T-helper 1 cell treated with Interleukin-12 subunit alpha and Interleukin-12 subunit beta and Interleukin-4 antibody, amounts not matched to agents 30 ng/mL and 1 ng/mL, for 36 hours (primary cell): ENCODE data around the gene RFC5. TPM values are rescaled to one million over a fixed set of nuclear protein-coding genes. Genes with fewer than 3 reads are reported as not detected.
"Not testable (repeated sequence)": the region's sequence is repeated elsewhere in the genome, so short reads cannot be mapped to it uniquely, and the experiment has no call there.

Experiments used
- intact Hi-C: fragments of 100-400 bp; cut with micrococcal nuclease; formaldehyde crosslinking; loops from one replicate; pipeline ENCODE4 v1.15.1; 2024
- total RNA-seq: library from RNA; stranded (reverse); gene quantifications from 2 replicates; pipeline ENCODE4 v1.2.3, GENCODE V29; 2022

The RFC5 gene
- total RNA-seq, 1 donor from 2014 or later, result 39.2 TPM

DNA sequence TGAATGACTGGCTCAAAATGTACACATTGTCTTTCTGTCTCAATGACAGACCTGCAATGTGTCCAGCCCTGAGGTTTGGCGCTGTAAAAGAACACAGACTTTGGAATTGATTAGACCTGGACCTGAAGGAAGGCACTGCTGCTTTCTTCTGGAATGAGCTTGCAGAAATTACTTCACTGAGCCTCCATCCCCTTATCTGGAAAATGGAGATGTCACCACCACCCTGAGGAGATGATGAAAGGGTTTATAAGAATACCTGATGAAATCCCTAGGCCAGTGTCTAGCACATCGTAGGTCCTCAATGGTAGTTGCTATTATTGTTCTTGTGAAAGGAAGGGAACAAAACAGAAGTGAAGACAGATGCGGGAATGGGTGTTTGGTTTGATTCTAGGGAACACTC lies 54.1 kb downstream of the RFC5 start:
- intact Hi-C loops, result no loop called here

DNA sequence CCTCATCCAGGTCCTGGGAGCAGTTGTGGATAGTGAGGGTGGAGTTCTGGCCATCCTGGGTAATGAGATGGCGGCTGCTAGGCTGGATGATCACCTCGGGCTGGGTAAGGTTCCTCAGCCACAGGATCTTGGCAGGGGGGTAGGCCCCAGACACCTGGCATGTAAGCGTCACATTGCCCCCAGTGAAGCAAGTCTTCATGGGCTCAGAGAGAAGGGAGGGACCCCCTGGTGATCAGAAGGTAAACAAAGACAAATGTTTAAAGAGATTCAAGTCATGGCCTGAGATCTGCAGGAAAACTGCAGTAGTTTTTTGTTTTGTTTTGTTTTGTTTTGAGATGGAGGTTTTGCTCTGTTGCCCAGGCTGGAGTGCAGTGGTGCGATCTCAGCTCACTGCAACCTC lies 57.3 kb downstream of the RFC5 start:
- intact Hi-C loops, result no loop called here

DNA sequence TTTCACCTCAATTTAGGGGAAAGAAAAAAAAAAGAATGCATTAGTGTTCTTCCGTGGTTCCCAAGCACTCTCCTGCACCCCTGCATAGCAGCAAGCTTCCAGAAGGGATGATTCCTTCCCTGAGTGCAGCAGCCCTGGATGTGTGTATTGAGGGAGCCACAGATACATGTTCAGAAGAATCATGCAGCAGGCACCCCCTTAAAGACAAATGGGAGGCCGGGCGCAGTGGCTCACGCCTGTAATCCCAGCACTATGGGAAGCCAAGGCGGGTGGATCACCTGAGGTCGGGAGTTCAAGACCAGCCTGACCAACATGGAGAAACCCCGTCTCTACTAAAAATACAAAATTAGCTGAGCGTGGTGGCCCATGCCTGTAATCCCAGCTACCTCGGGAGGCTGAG lies 65.0 kb downstream of the RFC5 start:
- intact Hi-C loops, result not testable (repeated sequence)

Other genes starting within 250 kb of the RFC5 start
- under 0.01 and 0.15 TPM in 2 replicates for gene KSR2, start 47.7 kb upstream of the RFC5 start, total RNA-seq
- 72.1 and 79.8 TPM in 2 replicates for gene WSB2, start 44.5 kb downstream of the RFC5 start, total RNA-seq
- gene VSIG10, start 87.3 kb downstream of the RFC5 start, total RNA-seq, result 5.2 and 6.3 TPM in 2 replicates
- 108 and 111 TPM in 2 replicates for gene PEBP1, start 119.4 kb downstream of the RFC5 start, total RNA-seq